Measurements from ENCODE around the gene KIAA2012.

Gene KIAA2012

GRCh38 chr2:202164411-202164810 lies 91.4 kb downstream of the KIAA2012 start:
- no peak for DNase-seq (ENCODE audit: low read depth in 1 of 2, low spot score in 1 of 2)
- H3K4me3 ChIP-seq (replicated peaks; ENCODE audit: insufficient read depth, low read length) = no peak overlapping the region
- H3K27me3 ChIP-seq (ENCODE audit: insufficient read depth, poor library complexity, severe bottlenecking) = no peaks in the 10 kb centered on the region
- TF ChIP-seq POLR2AphosphoS5 (IDR thresholded peaks at IDR 0.05; ENCODE audit: low read depth) = no peak
- TF ChIP-seq GABPA (IDR thresholded peaks at IDR 0.05; ENCODE audit: low read depth) = no peak
- TF ChIP-seq REST (IDR thresholded peaks at IDR 0.05; ENCODE audit: insufficient replicate concordance, low read depth) = no peak
- no peak for TF ChIP-seq SPI1 (IDR thresholded peaks at IDR 0.05; ENCODE audit: borderline replicate concordance, low read depth)
- TF ChIP-seq CTCF (IDR thresholded peaks at IDR 0.05; ENCODE audit: insufficient read depth, low read length) = no peak
- no peak overlapping the region for H3K27ac ChIP-seq (replicated peaks)

GRCh38 chr2:202165208-202165607 lies 92.2 kb downstream of the KIAA2012 start:
- DNase-seq (ENCODE audit: low read depth in 1 of 2, low spot score in 1 of 2) = no peak

GRCh38 chr2:202165945-202166344 lies 92.9 kb downstream of the KIAA2012 start:
- DNase-seq (ENCODE audit: low read depth in 1 of 2, low spot score in 1 of 2) = no peak
- TF ChIP-seq REST (IDR thresholded peaks at IDR 0.05; ENCODE audit: insufficient replicate concordance, low read depth) (no peak), GABPA (IDR thresholded peaks at IDR 0.05; ENCODE audit: low read depth) (no peak), CTCF (IDR thresholded peaks at IDR 0.05; ENCODE audit: insufficient read depth, low read length) (no peak), POLR2AphosphoS5 (IDR thresholded peaks at IDR 0.05; ENCODE audit: low read depth) (no peak), SPI1 (IDR thresholded peaks at IDR 0.05; ENCODE audit: borderline replicate concordance, low read depth) (no peak)
- no peak overlapping the region for H3K4me3 ChIP-seq (replicated peaks; ENCODE audit: insufficient read depth, low read length)
- H3K27me3 ChIP-seq (ENCODE audit: insufficient read depth, poor library complexity, severe bottlenecking) = no peaks in the 10 kb centered on the region
- H3K27ac ChIP-seq (replicated peaks) = no peak overlapping the region

More at GRCh38 chr2:202165208-202165607, 92.2 kb downstream of the KIAA2012 start:
- no peak overlapping the region for H3K4me3 ChIP-seq (replicated peaks; ENCODE audit: insufficient read depth, low read length)
- H3K27me3 ChIP-seq (ENCODE audit: insufficient read depth, poor library complexity, severe bottlenecking) = no peaks in the 10 kb centered on the region
- no peak for TF ChIP-seq SPI1 (IDR thresholded peaks at IDR 0.05; ENCODE audit: borderline replicate concordance, low read depth)
- no peak for TF ChIP-seq GABPA (IDR thresholded peaks at IDR 0.05; ENCODE audit: low read depth)
- no peak for TF ChIP-seq POLR2AphosphoS5 (IDR thresholded peaks at IDR 0.05; ENCODE audit: low read depth)
- TF ChIP-seq REST (IDR thresholded peaks at IDR 0.05; ENCODE audit: insufficient replicate concordance, low read depth) = no peak
- no peak for TF ChIP-seq CTCF (IDR thresholded peaks at IDR 0.05; ENCODE audit: insufficient read depth, low read length)
- H3K27ac ChIP-seq (replicated peaks) = no peak overlapping the region

All from HL-60 (cell line).